Measurements from ENCODE around the gene OR9Q2.
"Not testable (repeated sequence)": the region's sequence is repeated elsewhere in the genome, so short reads cannot be mapped to it uniquely, and the experiment has no call there.

Gene OR9Q2

GRCh38 chr11:58188770-58189169 is at the start of gene OR9Q2:
Gene OR9Q2 (plus strand): TSS chr11:58189070. CDS start chr11:58190491, 1,421 bp downstream.
- DNase-seq (ENCODE audit: low read depth in 2 of 2), result no peak

GRCh38 chr11:58142761-58143160 is 46.1 kb upstream of the OR9Q2 start:
- DNase-seq (ENCODE audit: low read depth in 2 of 2), result no peak

GRCh38 chr11:58152781-58153180 is 36.1 kb upstream of the OR9Q2 start:
- no peak for DNase-seq (ENCODE audit: low read depth in 2 of 2)

GRCh38 chr11:58164389-58164788 is 24.5 kb upstream of the OR9Q2 start:
- DNase-seq (ENCODE audit: low read depth in 2 of 2), result no peak

GRCh38 chr11:58164990-58165389 is 23.9 kb upstream of the OR9Q2 start:
- DNase-seq (ENCODE audit: low read depth in 2 of 2), result no peak

GRCh38 chr11:58165504-58166106 is 23.3 kb upstream of the OR9Q2 start:
- no peak for DNase-seq (ENCODE audit: low read depth in 2 of 2)

GRCh38 chr11:58177409-58178054 is 11.3 kb upstream of the OR9Q2 start:
- no peak for DNase-seq (ENCODE audit: low read depth in 2 of 2)

- DNase-seq (ENCODE audit: low read depth in 2 of 2), result no peak
Observed at GRCh38 chr11:58178444-58178843, 10.4 kb upstream of the OR9Q2 start.

- no peak for DNase-seq (ENCODE audit: low read depth in 2 of 2)
Observed at GRCh38 chr11:58179648-58180047, 9.2 kb upstream of the OR9Q2 start.

- DNase-seq (ENCODE audit: low read depth in 2 of 2), result no peak
Observed at GRCh38 chr11:58186938-58187337, 1.9 kb upstream of the OR9Q2 start.

GRCh38 chr11:58192229-58192628 is 3.4 kb downstream of the OR9Q2 start:
- no peak for DNase-seq (ENCODE audit: low read depth in 2 of 2)

- no peak for DNase-seq (ENCODE audit: low read depth in 2 of 2)
Observed at GRCh38 chr11:58193391-58193790, 4.5 kb downstream of the OR9Q2 start.

GRCh38 chr11:58195939-58196338 is 7.1 kb downstream of the OR9Q2 start:
- DNase-seq (ENCODE audit: low read depth in 2 of 2), result no peak

- no peak for DNase-seq (ENCODE audit: low read depth in 2 of 2)
Observed at GRCh38 chr11:58199271-58199670, 10.4 kb downstream of the OR9Q2 start.

- no peak for DNase-seq (ENCODE audit: low read depth in 2 of 2)
Observed at GRCh38 chr11:58204042-58204441, 15.2 kb downstream of the OR9Q2 start, which contains the start of gene OR1S2. Gene OR1S2 (minus strand): TSS chr11:58204142. CDS start chr11:58204142, 0 bp downstream.

- not testable (repeated sequence) for DNase-seq (ENCODE audit: low read depth in 2 of 2)
Observed at GRCh38 chr11:58212420-58212819, 23.6 kb downstream of the OR9Q2 start, which contains the start of gene OR1S1. Gene OR1S1 (plus strand): TSS chr11:58212720.

- no peak for DNase-seq (ENCODE audit: low read depth in 2 of 2)
Observed at GRCh38 chr11:58216476-58216875, 27.6 kb downstream of the OR9Q2 start.

GRCh38 chr11:58222721-58223120 is 33.9 kb downstream of the OR9Q2 start:
- DNase-seq (ENCODE audit: low read depth in 2 of 2), result no peak

- DNase-seq (ENCODE audit: low read depth in 2 of 2), result no peak
Observed at GRCh38 chr11:58227956-58228615, 39.2 kb downstream of the OR9Q2 start.

All from stimulated activated CD4-positive, alpha-beta T cell treated with anti-CD3 and anti-CD28 coated beads, Interleukin-12 subunit alpha, Interleukin-12 subunit beta, amount 100 ng/mL, for 24 hours (primary cell).